ENCODE results near the gene CAPN15.
"Not testable (repeated sequence)": the region's sequence is repeated elsewhere in the genome, so short reads cannot be mapped to it uniquely, and the experiment has no call there.

The CAPN15 gene

GRCh38 chr16:505479-506245 lies 21.9 kb upstream of the CAPN15 start:
- no peak for FAIRE-seq
- no peak for DNase-seq (ENCODE audit: extremely low spot score, insufficient read length, low read depth)

- FAIRE-seq (no peak), DNase-seq (ENCODE audit: extremely low spot score, insufficient read length, low read depth) (no peak)
Observed at GRCh38 chr16:506246-506546, 21.3 kb upstream of the CAPN15 start.

GRCh38 chr16:507527-507926 lies 20.0 kb upstream of the CAPN15 start:
- not testable (repeated sequence) for FAIRE-seq

GRCh38 chr16:507996-508395 lies 19.5 kb upstream of the CAPN15 start:
- FAIRE-seq (no peak), DNase-seq (ENCODE audit: extremely low spot score, insufficient read length, low read depth) (no peak)

More at GRCh38 chr16:507527-507926, 20.0 kb upstream of the CAPN15 start:
- DNase-seq (ENCODE audit: extremely low spot score, insufficient read length, low read depth): not testable (repeated sequence)

DNA sequence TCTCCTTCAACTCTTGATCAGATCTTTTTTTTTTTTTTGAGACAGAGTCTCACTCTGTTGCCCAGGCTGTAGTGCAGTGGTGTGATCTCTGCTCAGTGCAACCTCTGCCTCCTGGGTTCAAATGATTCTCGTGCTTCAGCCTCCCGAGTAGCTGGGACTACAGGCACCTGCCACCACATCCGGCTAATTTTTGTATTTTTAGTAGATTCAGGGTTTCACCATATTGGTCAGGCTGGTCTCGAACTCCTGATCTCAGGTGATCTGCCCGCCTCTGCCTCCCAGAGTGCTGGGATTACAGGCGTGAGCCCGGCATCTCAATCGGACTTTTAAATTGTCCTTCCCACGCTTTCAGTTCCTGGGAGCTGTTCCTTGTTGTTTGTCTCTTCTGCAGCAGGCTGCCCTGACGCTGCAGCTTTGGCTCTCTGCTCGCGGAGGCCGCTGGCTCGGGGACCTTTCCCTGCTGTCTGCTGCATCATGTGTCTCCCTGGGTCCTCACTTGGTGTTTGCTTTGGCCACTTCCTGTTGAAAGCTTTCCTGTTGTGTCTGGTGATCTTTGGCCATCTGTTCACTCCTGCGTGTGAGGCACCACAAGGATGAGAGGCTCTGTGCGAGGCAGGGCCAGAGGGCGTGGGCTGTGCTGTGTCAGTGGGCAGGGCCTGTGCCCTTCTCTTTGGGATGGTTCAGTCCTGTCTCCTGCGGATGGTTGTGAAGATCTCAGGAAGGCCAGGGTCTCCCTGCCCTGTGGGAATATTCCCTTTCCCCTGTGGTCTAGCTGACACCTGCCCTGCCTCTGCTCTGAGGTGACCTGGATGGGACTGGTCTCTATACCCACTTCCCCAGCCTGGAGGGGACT lies 18.4 kb upstream of the CAPN15 start:
- DNase-seq (ENCODE audit: extremely low spot score, insufficient read length, low read depth): no peak
- FAIRE-seq: no peak

DNA sequence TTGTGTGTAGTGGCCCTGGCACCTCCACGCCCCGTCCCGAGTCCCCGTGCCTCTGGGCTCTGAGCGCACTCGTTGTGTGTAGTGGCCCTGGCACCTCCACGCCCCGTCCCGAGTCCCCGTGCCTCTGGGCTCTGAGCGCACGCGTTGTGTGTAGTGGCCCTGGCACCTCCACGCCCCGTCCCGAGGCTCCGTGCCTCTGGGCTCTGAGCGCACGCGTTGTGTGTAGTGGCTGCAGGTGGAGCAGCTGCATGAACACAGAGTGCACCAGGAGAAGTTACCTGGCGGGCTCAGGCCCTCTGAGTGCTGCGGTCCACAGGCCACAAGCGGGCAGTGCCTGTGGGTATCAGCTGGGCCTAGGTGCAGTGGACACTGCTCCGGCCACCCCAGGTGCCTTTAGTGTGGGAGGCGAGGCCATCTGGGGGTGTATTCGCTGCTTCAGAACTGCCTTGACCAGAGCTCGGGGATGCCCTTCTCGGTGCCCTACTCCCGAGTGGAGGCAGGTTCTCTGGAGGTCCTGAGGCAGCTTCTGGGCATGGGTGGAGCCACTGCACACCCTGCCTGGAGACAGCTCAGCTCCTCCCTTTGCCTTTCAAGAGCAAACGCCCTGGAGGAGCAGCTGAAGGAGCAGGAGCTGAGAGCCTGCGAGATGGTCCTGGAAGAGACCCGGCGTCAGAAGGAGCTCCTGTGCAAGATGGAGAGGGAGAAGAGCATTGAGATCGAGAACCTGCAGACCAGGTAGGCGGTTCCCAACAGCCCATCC lies 17.3 kb upstream of the CAPN15 start:
- FAIRE-seq (no peak), DNase-seq (ENCODE audit: extremely low spot score, insufficient read length, low read depth) (no peak)

DNA sequence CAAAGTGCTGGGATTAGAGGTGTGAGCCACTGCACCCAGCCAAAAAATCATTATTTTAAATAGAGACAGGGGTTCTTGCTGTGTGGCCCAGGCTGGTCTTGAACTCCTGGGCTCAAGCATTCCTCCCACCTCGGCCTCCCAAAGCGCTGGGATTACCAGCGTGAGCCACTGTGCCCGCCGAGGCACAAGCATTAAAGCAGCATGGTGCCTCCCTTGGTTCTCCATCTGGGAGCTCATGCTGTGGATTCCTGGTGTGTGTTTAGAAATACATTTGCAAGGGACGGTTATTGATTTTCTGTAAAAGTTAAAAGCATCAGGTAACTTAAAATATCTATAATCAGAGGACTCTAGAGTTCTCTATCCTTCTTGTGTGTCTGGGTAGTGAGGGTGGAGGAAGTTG lies 14.7 kb upstream of the CAPN15 start:
- FAIRE-seq: no peak
- no peak for DNase-seq (ENCODE audit: extremely low spot score, insufficient read length, low read depth)

- FAIRE-seq (no peak), DNase-seq (ENCODE audit: extremely low spot score, insufficient read length, low read depth) (no peak)
Observed at GRCh38 chr16:513950-514349, 13.6 kb upstream of the CAPN15 start.

DNA sequence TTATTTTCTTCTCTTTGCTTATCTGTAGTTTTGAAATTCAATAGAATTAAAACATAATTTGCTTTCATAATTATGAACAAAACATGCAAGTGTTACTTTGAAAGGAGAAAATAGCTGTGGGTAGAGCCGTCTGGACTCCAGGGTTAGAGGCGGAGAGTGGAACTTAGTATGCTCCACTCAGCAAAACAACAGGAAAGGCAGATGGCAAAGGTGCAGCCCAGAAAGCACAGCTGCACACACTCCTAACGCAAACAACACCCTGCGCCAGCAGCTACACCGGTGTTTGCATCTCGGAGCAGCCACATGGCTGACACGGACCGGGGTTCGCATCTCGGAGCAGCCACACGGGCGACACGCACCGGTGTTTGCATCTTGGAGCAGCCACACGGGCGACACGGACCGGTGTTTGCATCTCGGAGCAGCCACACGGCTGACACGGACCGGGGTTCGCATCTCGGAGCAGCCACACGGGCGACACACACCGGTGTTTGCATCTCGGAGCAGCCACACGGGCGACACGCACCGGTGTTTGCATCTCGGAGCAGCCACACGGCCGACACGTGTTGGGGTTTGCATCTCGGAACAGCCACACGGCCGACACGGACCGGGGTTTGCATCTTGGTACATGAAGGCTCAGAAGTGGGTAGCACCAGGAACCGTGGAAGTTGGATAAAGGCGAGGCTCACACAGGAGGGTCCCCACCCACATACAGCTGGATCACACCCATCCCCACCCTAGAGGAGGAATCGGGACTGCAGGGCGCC lies 12.2 kb upstream of the CAPN15 start:
- DNase-seq (ENCODE audit: extremely low spot score, insufficient read length, low read depth) (no peak), FAIRE-seq (no peak)

DNA sequence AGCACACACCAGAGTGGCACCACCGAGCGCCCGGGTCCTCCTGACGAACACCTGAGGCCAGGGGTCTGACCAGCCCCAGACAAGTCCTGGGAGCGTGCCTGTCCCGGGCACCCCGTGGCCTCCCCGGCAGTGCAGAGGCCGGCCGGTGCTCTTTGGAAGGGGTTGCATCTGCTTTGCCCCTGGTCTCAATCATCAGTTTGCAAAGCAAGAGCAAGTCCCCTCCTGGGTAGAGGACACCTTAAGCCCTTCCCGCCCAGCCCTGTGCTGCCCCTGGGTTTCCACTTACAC lies 11.6 kb upstream of the CAPN15 start:
- DNase-seq (ENCODE audit: extremely low spot score, insufficient read length, low read depth) (no peak), FAIRE-seq (no peak)

DNA sequence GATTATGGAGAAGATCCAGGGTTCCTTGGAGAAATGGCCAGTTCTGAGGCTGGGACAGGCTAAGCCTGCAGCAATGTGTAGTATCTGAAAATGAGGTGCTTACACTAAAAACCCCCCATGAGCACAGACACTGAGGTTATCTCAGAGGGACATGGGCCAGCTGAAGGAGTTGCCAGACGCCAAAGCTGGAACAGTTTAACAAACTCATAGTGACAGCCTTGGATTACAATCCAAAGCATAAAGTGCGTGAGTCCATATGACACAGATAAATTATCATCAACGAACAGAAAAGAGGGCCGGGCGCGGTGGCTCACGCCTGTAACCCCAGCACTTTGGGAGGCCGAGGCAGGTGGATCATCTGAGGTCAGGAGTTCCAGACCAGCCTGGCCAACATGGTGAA lies 11.2 kb upstream of the CAPN15 start:
- no peak for DNase-seq (ENCODE audit: extremely low spot score, insufficient read length, low read depth)
- no peak for FAIRE-seq

GRCh38 chr16:518858-519257 lies 8.7 kb upstream of the CAPN15 start:
- FAIRE-seq: no peak

GRCh38 chr16:519425-519824 lies 8.1 kb upstream of the CAPN15 start:
- FAIRE-seq: no peak
- no peak for DNase-seq (ENCODE audit: extremely low spot score, insufficient read length, low read depth)

More at GRCh38 chr16:518858-519257, 8.7 kb upstream of the CAPN15 start:
- DNase-seq (ENCODE audit: extremely low spot score, insufficient read length, low read depth): no peak

- no peak for FAIRE-seq
- no peak for DNase-seq (ENCODE audit: extremely low spot score, insufficient read length, low read depth)
Observed at GRCh38 chr16:519841-520687, 7.4 kb upstream of the CAPN15 start.

GRCh38 chr16:520847-521246 lies 6.7 kb upstream of the CAPN15 start:
- DNase-seq (ENCODE audit: extremely low spot score, insufficient read length, low read depth) (no peak), FAIRE-seq (no peak)

GRCh38 chr16:521381-522210 lies 5.9 kb upstream of the CAPN15 start:
- FAIRE-seq (no peak), DNase-seq (ENCODE audit: extremely low spot score, insufficient read length, low read depth) (no peak)

GRCh38 chr16:522320-523096 lies 5.0 kb upstream of the CAPN15 start:
- FAIRE-seq (no peak), DNase-seq (ENCODE audit: extremely low spot score, insufficient read length, low read depth) (no peak)

Data from GM18507 (cell line).